Measurements from ENCODE around the gene NUCKS1. TPM values are rescaled to one million over a fixed set of nuclear protein-coding genes. Genes with fewer than 3 reads are reported as not detected.

NUCKS1 gene
- total RNA-seq, 1 experiment from 2014 or later = 237 TPM

GRCh38 chr1:205698921-205699320 lies 51.1 kb downstream of the NUCKS1 start (continued):
- TF ChIP-seq ELF1 (IDR thresholded peaks at IDR 0.05; ENCODE audit: borderline replicate concordance, low read depth) (no peak), SRF (IDR thresholded peaks at IDR 0.05; ENCODE audit: low read depth) (no peak), EGR1 (IDR thresholded peaks at IDR 0.05; ENCODE audit: low read depth) (no peak), CEBPB (IDR thresholded peaks at IDR 0.05; ENCODE audit: low read depth) (no peak), POLR2A (IDR thresholded peaks at IDR 0.05; ENCODE audit: borderline replicate concordance, extremely low read depth, insufficient read depth, insufficient read length) (no peak), MAX (IDR thresholded peaks at IDR 0.05) (no peak), CBX3 (IDR thresholded peaks at IDR 0.05; ENCODE audit: low read depth) (no peak), JUND (IDR thresholded peaks at IDR 0.05) (no peak)

GRCh38 chr1:205693421-205693991 lies 56.5 kb downstream of the NUCKS1 start:
- no peaks in the 10 kb centered on the region for H3K9me3 ChIP-seq (ENCODE audit: control insufficient read depth in 1 of 2, insufficient read depth in 1 of 2, low read depth in 1 of 2, low read length in 2 of 2)
- ChIA-PET POLR2A (no interaction called here), RAD21 (ENCODE audit: low non-redundant PET in 1 of 2, low total read pairs in 2 of 2, uncharacterized antibody in 2 of 2, unreplicated experiment in 2 of 2) (no interaction called here), CTCF (no interaction called here)
- no peak overlapping the region for H3K9ac ChIP-seq (ENCODE audit: low read length)
- H3K9me2 ChIP-seq (ENCODE audit: insufficient read depth) = no peaks in the 10 kb centered on the region
- H3K36me3 ChIP-seq (ENCODE audit: control insufficient read depth in 1 of 2, insufficient read depth in 2 of 2, low read length in 2 of 2) = no peaks in the 10 kb centered on the region
- H3K79me2 ChIP-seq (ENCODE audit: insufficient read depth, low read length) = no peaks in the 10 kb centered on the region
- no peak overlapping the region for H2AFZ ChIP-seq (ENCODE audit: low read depth, low read length, poor library complexity, severe bottlenecking)
- BruUV-seq (replicated peaks) = no TSS peak
- ATAC-seq (no peak), DNase-seq (ENCODE audit: low read depth, low spot score) (no peak)
- H3K27me3 ChIP-seq (ENCODE audit: insufficient read depth, low read length) = no peaks in the 10 kb centered on the region
- no peaks in the 10 kb centered on the region for H4K20me1 ChIP-seq (ENCODE audit: insufficient read depth)
- no peaks in the 10 kb centered on the region for H3K4me1 ChIP-seq (ENCODE audit: control insufficient read depth in 1 of 2, insufficient read depth in 2 of 2, low read length in 2 of 2)
- no peak overlapping the region for H3K4me3 ChIP-seq (replicated peaks in 1 of 2; ENCODE audit: low read depth in 1 of 2, low read length in 2 of 2)
- TF ChIP-seq ATF3 (IDR thresholded peaks at IDR 0.05) (no peak), ZFX (IDR thresholded peaks at IDR 0.05) (no peak), ELF1 (IDR thresholded peaks at IDR 0.05; ENCODE audit: borderline replicate concordance, low read depth) (no peak), JUND (IDR thresholded peaks at IDR 0.05) (no peak), YY1 (IDR thresholded peaks at IDR 0.05; ENCODE audit: extremely low read depth, insufficient replicate concordance, low read depth, low read length) (no peak), EZH2 (IDR thresholded peaks at IDR 0.05) (no peak), SIN3A (IDR thresholded peaks at IDR 0.05; ENCODE audit: low read depth) (no peak), EZH2phosphoT487 (IDR thresholded peaks at IDR 0.05; ENCODE audit: borderline replicate concordance) (no peak), ZBTB33 (IDR thresholded peaks at IDR 0.05; ENCODE audit: extremely low read depth, insufficient replicate concordance, low read length) (no peak), POLR2AphosphoS5 (IDR thresholded peaks at IDR 0.05; ENCODE audit: low read depth, low read length) (no peak), RAD21 (IDR thresholded peaks at IDR 0.05; ENCODE audit: low read depth) (no peak), SRF (IDR thresholded peaks at IDR 0.05; ENCODE audit: low read depth) (no peak), FOSL1 (IDR thresholded peaks at IDR 0.05; ENCODE audit: low read depth) (no peak), EGR1 (IDR thresholded peaks at IDR 0.05; ENCODE audit: low read depth) (no peak), TCF7L2 (IDR thresholded peaks at IDR 0.05; ENCODE audit: borderline replicate concordance, extremely low read depth, insufficient read depth, insufficient read length) (no peak), CBX3 (IDR thresholded peaks at IDR 0.05; ENCODE audit: low read depth) (no peak)
- intact Hi-C loops (cut with micrococcal nuclease) = no loop called here
- H3K4me2 ChIP-seq (ENCODE audit: low read length) = no peak overlapping the region
- no peak overlapping the region for H3K27ac ChIP-seq (ENCODE audit: low read depth, low read length)
